ENCODE measurements around the gene CMPK1. TPM values are rescaled to one million over a fixed set of nuclear protein-coding genes. Genes with fewer than 3 reads are reported as not detected.

Gene CMPK1
- total and polyA plus RNA-seq, 10 of the 15 experiments (the other 5 are each of a cell fraction or from before 2014, with no cell fraction given), result 43.7 to 159 (median 85.6) TPM

- no peak within 1 kb of the TSS for H3K27ac ChIP-seq (ENCODE audit: control insufficient read depth, insufficient read depth)
- ATAC-seq, result no peak
- CTCF ChIA-PET, result interaction anchor here (1.2 kb wide), 1 partner anchor 27 kb away, joined by 5 read pairs; no protein-coding TSS in a partner anchor
- no peaks in the 10 kb centered on the region for H4K20me1 ChIP-seq (ENCODE audit: control insufficient read depth, insufficient read depth)
- BruUV-seq (replicated peaks), result no TSS peak
- peaks cover 5% of the 10 kb centered on the region; the same call in 1 of the 2 replicates for H3K4me1 ChIP-seq (ENCODE audit: control insufficient read depth, insufficient read depth, low read length)
- 43% methylated on average over 7 of the region's 21 CpGs for WGBS (ENCODE audit: insufficient coverage, insufficient replicate concordance, low lambda C conversion rate, missing lambda C conversion rate)
- no peak for FAIRE-seq
- no peak within 1 kb of the TSS for H3K4me3 ChIP-seq
- no peak within 1 kb of the TSS for H2AFZ ChIP-seq (ENCODE audit: control insufficient read depth, low read depth, low read length)
- SMC1A ChIA-PET (ENCODE audit: uncharacterized antibody, unreplicated experiment), result no interaction called here
- DNase-seq (ENCODE audit: low read depth, low spot score), result no peak
- no peaks in the 10 kb centered on the region for H3K36me3 ChIP-seq (ENCODE audit: control insufficient read depth in 2 of 2, insufficient read depth in 2 of 2, low read length in 1 of 2)
- intact Hi-C loops (cut with micrococcal nuclease; ENCODE audit: unreplicated experiment) (no loop called here), in situ Hi-C loops (cut with MboI) (no loop called here)
- no peaks in the 10 kb centered on the region for H3K79me2 ChIP-seq (ENCODE audit: control insufficient read depth, insufficient read depth, low read length)
- no peak within 1 kb of the TSS for H3K4me2 ChIP-seq (ENCODE audit: control insufficient read depth, insufficient read depth)
- peaks cover 5 to 8% of the 10 kb centered on the region in 2 experiments; a peak in 3 of 4 replicates for H3K27me3 ChIP-seq (replicated peaks in 1 of 2; ENCODE audit: control insufficient read depth in 2 of 2, insufficient read depth in 2 of 2, low read length in 1 of 2)
- RAD21 ChIA-PET (ENCODE audit: unreplicated experiment), result no interaction called here
- no peak within 1 kb of the TSS for H3K9ac ChIP-seq (ENCODE audit: control insufficient read depth, insufficient read depth, low read length)
- no peaks in the 10 kb centered on the region for H3K9me3 ChIP-seq (replicated peaks; ENCODE audit: control insufficient read depth, insufficient read depth, low read length)
- POLR2A ChIA-PET, result no interaction called here
- TF ChIP-seq RB1 (IDR thresholded peaks at IDR 0.05; ENCODE audit: borderline replicate concordance) (no peak), CREM (IDR thresholded peaks at IDR 0.05; ENCODE audit: low read depth) (no peak), ZNF217 (IDR thresholded peaks at IDR 0.05) (no peak), ESRRA (IDR thresholded peaks at IDR 0.05; ENCODE audit: low read length) (no peak), MTA3 (IDR thresholded peaks at IDR 0.05; ENCODE audit: borderline replicate concordance, low read length) (no peak), SP1 (IDR thresholded peaks at IDR 0.05; ENCODE audit: low read depth, low read length) (no peak), CBX3 (IDR thresholded peaks at IDR 0.05; ENCODE audit: borderline replicate concordance, low read depth) (no peak), SIN3A (IDR thresholded peaks at IDR 0.05; ENCODE audit: low read depth, low read length) (no peak), BCLAF1 (IDR thresholded peaks at IDR 0.05) (no peak), IRF5 (IDR thresholded peaks at IDR 0.05; ENCODE audit: borderline replicate concordance) (no peak), WRNIP1 (IDR thresholded peaks at IDR 0.05; ENCODE audit: borderline replicate concordance, low read depth, low read length) (no peak)
- TF ChIP-seq, protein P1, sequence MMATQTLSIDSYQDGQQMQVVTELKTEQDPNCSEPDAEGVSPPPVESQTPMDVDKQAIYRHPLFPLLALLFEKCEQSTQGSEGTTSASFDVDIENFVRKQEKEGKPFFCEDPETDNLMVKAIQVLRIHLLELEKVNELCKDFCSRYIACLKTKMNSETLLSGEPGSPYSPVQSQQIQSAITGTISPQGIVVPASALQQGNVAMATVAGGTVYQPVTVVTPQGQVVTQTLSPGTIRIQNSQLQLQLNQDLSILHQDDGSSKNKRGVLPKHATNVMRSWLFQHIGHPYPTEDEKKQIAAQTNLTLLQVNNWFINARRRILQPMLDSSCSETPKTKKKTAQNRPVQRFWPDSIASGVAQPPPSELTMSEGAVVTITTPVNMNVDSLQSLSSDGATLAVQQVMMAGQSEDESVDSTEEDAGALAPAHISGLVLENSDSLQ (IDR thresholded peaks at IDR 0.05), result no peak
- TF ChIP-seq, protein P2, sequence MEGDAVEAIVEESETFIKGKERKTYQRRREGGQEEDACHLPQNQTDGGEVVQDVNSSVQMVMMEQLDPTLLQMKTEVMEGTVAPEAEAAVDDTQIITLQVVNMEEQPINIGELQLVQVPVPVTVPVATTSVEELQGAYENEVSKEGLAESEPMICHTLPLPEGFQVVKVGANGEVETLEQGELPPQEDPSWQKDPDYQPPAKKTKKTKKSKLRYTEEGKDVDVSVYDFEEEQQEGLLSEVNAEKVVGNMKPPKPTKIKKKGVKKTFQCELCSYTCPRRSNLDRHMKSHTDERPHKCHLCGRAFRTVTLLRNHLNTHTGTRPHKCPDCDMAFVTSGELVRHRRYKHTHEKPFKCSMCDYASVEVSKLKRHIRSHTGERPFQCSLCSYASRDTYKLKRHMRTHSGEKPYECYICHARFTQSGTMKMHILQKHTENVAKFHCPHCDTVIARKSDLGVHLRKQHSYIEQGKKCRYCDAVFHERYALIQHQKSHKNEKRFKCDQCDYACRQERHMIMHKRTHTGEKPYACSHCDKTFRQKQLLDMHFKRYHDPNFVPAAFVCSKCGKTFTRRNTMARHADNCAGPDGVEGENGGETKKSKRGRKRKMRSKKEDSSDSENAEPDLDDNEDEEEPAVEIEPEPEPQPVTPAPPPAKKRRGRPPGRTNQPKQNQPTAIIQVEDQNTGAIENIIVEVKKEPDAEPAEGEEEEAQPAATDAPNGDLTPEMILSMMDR (IDR thresholded peaks at IDR 0.05 in 2 of 3, conservative IDR thresholded peaks at IDR 0.05 in 1 of 3; ENCODE audit: control insufficient read depth in 2 of 3, extremely low read depth in 1 of 3, insufficient read depth in 1 of 3, low read depth in 3 of 3, low read length in 3 of 3), result no peak
- TF ChIP-seq, protein P3, sequence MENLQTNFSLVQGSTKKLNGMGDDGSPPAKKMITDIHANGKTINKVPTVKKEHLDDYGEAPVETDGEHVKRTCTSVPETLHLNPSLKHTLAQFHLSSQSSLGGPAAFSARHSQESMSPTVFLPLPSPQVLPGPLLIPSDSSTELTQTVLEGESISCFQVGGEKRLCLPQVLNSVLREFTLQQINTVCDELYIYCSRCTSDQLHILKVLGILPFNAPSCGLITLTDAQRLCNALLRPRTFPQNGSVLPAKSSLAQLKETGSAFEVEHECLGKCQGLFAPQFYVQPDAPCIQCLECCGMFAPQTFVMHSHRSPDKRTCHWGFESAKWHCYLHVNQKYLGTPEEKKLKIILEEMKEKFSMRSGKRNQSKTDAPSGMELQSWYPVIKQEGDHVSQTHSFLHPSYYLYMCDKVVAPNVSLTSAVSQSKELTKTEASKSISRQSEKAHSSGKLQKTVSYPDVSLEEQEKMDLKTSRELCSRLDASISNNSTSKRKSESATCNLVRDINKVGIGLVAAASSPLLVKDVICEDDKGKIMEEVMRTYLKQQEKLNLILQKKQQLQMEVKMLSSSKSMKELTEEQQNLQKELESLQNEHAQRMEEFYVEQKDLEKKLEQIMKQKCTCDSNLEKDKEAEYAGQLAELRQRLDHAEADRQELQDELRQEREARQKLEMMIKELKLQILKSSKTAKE (IDR thresholded peaks at IDR 0.05; ENCODE audit: low read depth, poor library complexity, severe bottlenecking), result no peak
Measured at GRCh38 chr1:47415728-47416318, 82.2 kb downstream of the CMPK1 start, which contains the start of gene FOXE3. Gene FOXE3 (plus strand): TSS chr1:47416285. CDS start chr1:47416316, 31 bp downstream.
